22Rv1 (cell line): ENCODE data around the gene IFT81.
A peak's percentile ranks its signal among the peaks of the same experiment; 100 is the strongest.
"Not testable (repeated sequence)": the region's sequence is repeated elsewhere in the genome, so short reads cannot be mapped to it uniquely, and the experiment has no call there.

Source experiments
- H3K27ac ChIP-seq: fragments of 450-650 bp; 2 replicates; pipeline ENCODE4 v1.5.1; 2017
- CTCF ChIP-seq: fragments of 450-650 bp; IDR thresholded peaks from 2 replicates; pipeline ENCODE4 v1.5.1; 2017; ENCODE audit warnings: mild to moderate bottlenecking
- ZFX ChIP-seq: fragments of 450-650 bp; IDR thresholded peaks from 2 replicates; pipeline ENCODE4 v1.6.1; 2017; ENCODE audit warnings: antibody characterized with exemption, borderline replicate concordance

The IFT81 gene

DNA sequence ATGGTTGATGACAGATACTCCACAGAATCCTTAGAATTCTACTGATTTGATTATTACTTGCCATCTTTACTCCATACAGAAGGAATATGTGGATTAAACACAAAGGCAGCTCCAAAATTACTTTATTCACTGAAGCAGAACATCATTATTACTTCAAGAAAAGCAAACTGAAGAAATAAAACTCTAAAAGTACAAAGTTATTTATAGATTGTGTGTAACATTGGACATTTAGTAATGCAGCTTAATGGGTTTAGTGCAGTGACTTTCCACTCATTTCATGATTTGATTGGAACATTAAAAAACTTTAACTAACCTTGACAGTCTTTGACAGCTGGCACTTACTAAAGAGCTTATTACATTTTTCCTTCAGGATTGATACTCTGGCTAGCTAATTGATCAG is 97.9 kb downstream of the IFT81 start:
- no peak overlapping the region for H3K27ac ChIP-seq
- no peak for TF ChIP-seq ZFX
- no peak for TF ChIP-seq CTCF

GRCh38 chr12:110222433-110222832 is 98.3 kb downstream of the IFT81 start:
- no peak overlapping the region for H3K27ac ChIP-seq
- no peak for TF ChIP-seq CTCF
- TF ChIP-seq ZFX, result no peak

DNA sequence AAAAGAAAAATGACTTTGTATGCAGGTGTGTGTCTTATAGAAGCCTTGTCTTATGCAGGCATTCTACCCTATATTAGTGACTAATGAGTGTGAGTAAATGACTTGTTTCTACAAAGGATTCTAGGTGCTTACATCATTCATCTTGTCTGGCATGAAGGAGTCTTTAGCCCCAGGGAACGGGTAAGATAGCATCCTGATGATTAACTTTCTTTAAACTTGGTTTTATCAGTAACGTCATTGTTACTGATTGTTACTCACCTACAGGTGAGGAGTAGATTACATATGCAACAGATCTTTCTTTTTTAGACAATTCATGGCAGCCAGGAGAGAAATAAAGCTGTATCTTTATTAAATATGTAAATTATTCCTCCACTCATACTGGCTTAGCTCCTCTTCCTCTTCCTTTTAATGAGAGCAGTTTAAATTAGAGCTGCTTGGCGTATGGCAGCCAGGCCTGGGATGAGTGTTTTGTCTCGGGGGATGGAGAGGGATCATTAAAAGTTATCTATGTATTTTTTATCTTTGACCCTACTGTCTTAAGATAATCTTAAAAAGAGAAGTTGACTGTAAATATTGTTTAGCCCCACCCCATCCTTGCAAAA is 99.7 kb downstream of the IFT81 start:
- no peak for TF ChIP-seq ZFX
- no peak for TF ChIP-seq CTCF
- no peak overlapping the region for H3K27ac ChIP-seq

DNA sequence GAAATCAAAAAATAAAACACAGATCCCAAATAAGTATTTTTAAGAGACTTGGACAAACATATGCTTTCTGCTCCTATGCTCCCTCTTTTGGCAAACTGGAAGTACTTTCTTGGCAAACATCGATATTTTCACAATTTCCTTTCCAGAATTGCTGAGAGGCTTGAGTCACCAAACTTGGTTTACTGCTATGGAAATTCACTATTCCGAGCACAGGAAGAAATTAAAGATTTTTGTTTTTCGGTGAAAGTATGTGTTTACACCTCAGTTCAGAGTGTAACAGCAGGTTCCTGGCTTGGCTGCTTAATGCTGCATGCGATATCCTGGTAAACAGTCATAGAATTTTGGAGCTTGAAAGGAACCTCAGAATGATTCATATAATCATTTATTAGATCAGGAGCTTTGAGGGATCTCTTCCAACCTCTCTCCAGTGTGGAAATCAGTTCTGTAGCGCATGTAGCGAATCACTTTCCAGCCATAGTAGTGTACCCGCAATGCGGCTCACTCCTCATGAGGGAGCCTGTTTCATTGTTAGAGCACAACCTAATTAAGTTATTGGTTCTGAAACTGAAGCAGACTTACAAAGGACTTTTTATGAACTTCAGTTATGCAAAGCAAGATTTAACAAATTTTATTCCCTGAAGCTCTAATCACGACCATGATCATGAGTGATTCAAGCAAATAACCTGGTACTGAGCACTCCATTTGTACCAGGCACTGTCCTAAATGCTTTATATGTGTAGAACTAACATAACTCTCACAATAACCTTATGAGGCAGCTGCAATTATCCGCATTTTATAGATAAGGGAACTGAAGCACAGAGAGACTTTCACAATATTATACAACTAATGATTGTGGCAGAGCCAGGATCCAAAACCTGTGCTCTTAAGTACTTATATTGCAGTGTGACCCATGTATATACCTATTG is 100.5 kb downstream of the IFT81 start:
- TF ChIP-seq CTCF (peak; percentile 85), ZFX (no peak)
- no peak overlapping the region for H3K27ac ChIP-seq

DNA sequence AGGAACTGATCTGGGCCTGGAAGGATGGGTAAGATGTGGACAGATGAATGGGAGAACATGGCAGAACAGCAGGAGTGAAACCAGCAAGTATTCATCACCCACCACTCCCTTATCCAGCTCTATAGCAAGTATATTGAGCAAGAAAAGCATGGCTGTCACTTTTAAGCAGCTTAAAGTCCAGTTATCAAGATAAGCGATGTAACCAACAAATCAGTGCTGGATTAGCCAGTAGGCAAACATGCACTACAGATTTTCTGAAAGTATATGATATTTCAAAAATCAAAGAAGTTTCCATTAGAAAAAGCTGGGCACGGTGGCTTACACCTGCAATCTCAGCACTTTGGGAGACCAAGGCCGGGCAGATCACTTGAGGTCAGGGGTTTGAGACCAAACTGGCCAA is 103.0 kb downstream of the IFT81 start:
- H3K27ac ChIP-seq, result no peak overlapping the region
- TF ChIP-seq CTCF (no peak), ZFX (no peak)

DNA sequence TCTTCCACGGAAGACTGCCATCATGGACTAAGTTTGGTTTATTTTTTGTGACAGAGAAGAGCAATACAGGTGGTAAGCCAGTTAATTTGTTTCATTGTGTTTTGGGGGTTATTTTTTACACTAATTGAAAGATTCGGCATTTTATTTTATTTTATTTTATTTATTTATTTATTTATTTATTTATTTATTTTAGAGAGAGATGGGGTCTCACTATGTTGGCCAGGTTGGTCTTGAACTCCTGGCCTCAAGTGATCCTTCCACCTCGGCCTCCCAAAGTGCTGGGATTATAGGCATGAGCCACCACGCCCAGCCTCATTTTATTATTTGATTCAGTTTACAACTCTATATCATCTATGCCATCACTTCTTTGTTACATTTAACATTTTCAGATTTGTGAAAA is 104.2 kb downstream of the IFT81 start:
- H3K27ac ChIP-seq, result not testable (repeated sequence)

- TF ChIP-seq CTCF (no peak), ZFX (no peak)
- no peak overlapping the region for H3K27ac ChIP-seq
These were observed 104.6 kb downstream of the IFT81 start for GRCh38 chr12:110228756-110229155.

DNA sequence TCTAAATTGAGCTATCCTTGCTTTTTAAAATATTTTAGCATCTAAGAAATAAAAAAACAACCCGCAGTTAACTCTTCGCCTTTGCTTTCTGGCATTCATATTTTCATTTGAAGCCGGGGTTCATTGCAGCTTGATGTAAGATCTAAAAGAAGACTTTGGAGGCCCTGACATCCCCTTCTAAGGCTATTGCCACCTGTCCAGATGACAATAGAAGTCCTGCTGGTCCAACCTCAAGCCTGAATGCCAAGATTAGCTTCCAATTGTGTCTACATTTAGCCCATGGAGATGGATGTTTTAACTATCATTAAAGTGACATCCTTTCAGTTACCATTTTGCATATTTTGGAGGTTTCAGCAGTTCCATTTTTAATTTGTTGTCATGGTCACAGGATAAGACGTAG is 105.3 kb downstream of the IFT81 start:
- H3K27ac ChIP-seq, result no peak overlapping the region
- TF ChIP-seq CTCF (no peak), ZFX (no peak)
